SK-N-SH treated with all-trans-retinoic acid at 6 μM for 48 hours (cell line): Measurements from ENCODE around the gene CD300C.
"Not testable (repeated sequence)": the region's sequence is repeated elsewhere in the genome, so short reads cannot be mapped to it uniquely, and the experiment has no call there.

Experiments used
- ATAC-seq: fragments of 200-7000 bp; cut with Tn5 transposase; 3 replicates; pipeline ENCODE4 v1.9.1; 2020; ENCODE audit warnings: mild to moderate bottlenecking, moderate library complexity
- ARNTL ChIP-seq: fragments of 450-650 bp; formaldehyde crosslinking; IDR thresholded peaks from 2 replicates; pipeline ENCODE4 v1.5.0; 2020; ENCODE audit warnings: low read depth, mild to moderate bottlenecking, moderate library complexity, borderline replicate concordance
- BACH2 ChIP-seq: fragments of 250-450 bp; sonication (Bioruptor Pico); IDR thresholded peaks from 2 replicates; pipeline ENCODE4 v1.9.0; 2021; ENCODE audit warnings: mild to moderate bottlenecking, borderline replicate concordance
- CSDC2 ChIP-seq: fragments of 250-450 bp; sonication (Bioruptor Pico); IDR thresholded peaks from 2 replicates; pipeline ENCODE4 v1.5.0; 2020; ENCODE audit warnings: mild to moderate bottlenecking, moderate library complexity
- ESRRG ChIP-seq: fragments of 250-450 bp; sonication (Bioruptor Pico); IDR thresholded peaks from 2 replicates; pipeline ENCODE4 v1.6.1; 2021; ENCODE audit warnings: mild to moderate bottlenecking
- GLIS3 ChIP-seq: fragments of 250-450 bp; sonication (Bioruptor Pico); IDR thresholded peaks from 2 replicates; pipeline ENCODE4 v1.5.0; 2020; ENCODE audit warnings: mild to moderate bottlenecking, moderate library complexity
- ISL1 ChIP-seq: fragments of 250-450 bp; sonication (Bioruptor Pico); IDR thresholded peaks from 2 replicates; pipeline ENCODE4 v2.1.2; 2022; ENCODE audit warnings: mild to moderate bottlenecking, moderate library complexity
- OSR1 ChIP-seq: fragments of 250-450 bp; sonication (Bioruptor Pico); IDR thresholded peaks from 2 replicates; pipeline ENCODE4 v1.8.0; 2022; ENCODE audit warnings: moderate library complexity, mild to moderate bottlenecking, inconsistent platforms
- PPARA ChIP-seq: fragments of 250-450 bp; sonication (Bioruptor Pico); IDR thresholded peaks from 2 replicates; pipeline ENCODE4 v1.5.0; 2020; ENCODE audit warnings: mild to moderate bottlenecking, borderline replicate concordance
- RARB ChIP-seq: fragments of 250-450 bp; sonication (Bioruptor Pico); IDR thresholded peaks from 2 replicates; pipeline ENCODE4 v1.8.0; 2021; ENCODE audit warnings: mild to moderate bottlenecking, moderate library complexity
- SNAI2 ChIP-seq: fragments of 250-450 bp; sonication (Bioruptor Pico); IDR thresholded peaks from 2 replicates; pipeline ENCODE4 v1.5.0; 2020; ENCODE audit warnings: mild to moderate bottlenecking, moderate library complexity
- TCF4 ChIP-seq: fragments of 250-450 bp; sonication (Bioruptor Pico); IDR thresholded peaks from 2 replicates; pipeline ENCODE4 v1.8.0; 2021; ENCODE audit warnings: mild to moderate bottlenecking, moderate library complexity, borderline replicate concordance
- TOX ChIP-seq: fragments of 250-450 bp; sonication (Bioruptor Pico); IDR thresholded peaks from 2 replicates; pipeline ENCODE4 v1.8.0; 2021; ENCODE audit warnings: mild to moderate bottlenecking, moderate library complexity, borderline replicate concordance
- ZC3H10 ChIP-seq: fragments of 250-450 bp; sonication (Bioruptor Pico); IDR thresholded peaks from 2 replicates; pipeline ENCODE4 v1.5.1; 2021; ENCODE audit warnings: mild to moderate bottlenecking, moderate library complexity
- ZFP3 ChIP-seq: fragments of 250-450 bp; sonication (Bioruptor Pico); IDR thresholded peaks from 2 replicates; pipeline ENCODE4 v1.5.0; 2020; ENCODE audit warnings: mild to moderate bottlenecking, moderate library complexity
- ZFP30 ChIP-seq: fragments of 450-650 bp; formaldehyde crosslinking; IDR thresholded peaks from 2 replicates; pipeline ENCODE4 v1.5.0; 2022; ENCODE audit warnings: mild to moderate bottlenecking, moderate library complexity
- ZNF565 ChIP-seq: fragments of 450-650 bp; formaldehyde crosslinking; conservative IDR thresholded peaks from 2 replicates; pipeline ENCODE4 v1.5.0; 2020; ENCODE audit warnings: low read depth, mild to moderate bottlenecking, moderate library complexity
- ZNF70 ChIP-seq: fragments of 450-650 bp; formaldehyde crosslinking; IDR thresholded peaks from 2 replicates; pipeline ENCODE4 v1.5.0; 2020; ENCODE audit warnings: mild to moderate bottlenecking, moderate library complexity
- ZNF8 ChIP-seq: fragments of 450-650 bp; formaldehyde crosslinking; IDR thresholded peaks from 2 replicates; pipeline ENCODE4 v1.5.0; 2020; ENCODE audit warnings: mild to moderate bottlenecking, moderate library complexity
- TF ChIP-seq, protein P1 (sequence below): fragments of 250-450 bp; sonication (Bioruptor Pico); IDR thresholded peaks from 2 replicates; pipeline ENCODE4 v1.5.1; 2020; ENCODE audit warnings: low read depth, mild to moderate bottlenecking, moderate library complexity
- TF ChIP-seq, protein P2 (sequence below): fragments of 250-450 bp; sonication (Bioruptor Pico); IDR thresholded peaks from 2 replicates; pipeline ENCODE4 v1.5.0; 2020; ENCODE audit warnings: mild to moderate bottlenecking, moderate library complexity
- TF ChIP-seq, protein P3 (sequence below): fragments of 250-450 bp; sonication (Bioruptor Pico); IDR thresholded peaks from 2 replicates; pipeline ENCODE4 v1.8.0; 2020; ENCODE audit warnings: mild to moderate bottlenecking, moderate library complexity, borderline replicate concordance
- TF ChIP-seq, protein P4 (sequence below): fragments of 250-450 bp; sonication (Bioruptor Pico); IDR thresholded peaks from 2 replicates; pipeline ENCODE4 v1.5.1; 2021; ENCODE audit warnings: mild to moderate bottlenecking, moderate library complexity

Gene CD300C

DNA sequence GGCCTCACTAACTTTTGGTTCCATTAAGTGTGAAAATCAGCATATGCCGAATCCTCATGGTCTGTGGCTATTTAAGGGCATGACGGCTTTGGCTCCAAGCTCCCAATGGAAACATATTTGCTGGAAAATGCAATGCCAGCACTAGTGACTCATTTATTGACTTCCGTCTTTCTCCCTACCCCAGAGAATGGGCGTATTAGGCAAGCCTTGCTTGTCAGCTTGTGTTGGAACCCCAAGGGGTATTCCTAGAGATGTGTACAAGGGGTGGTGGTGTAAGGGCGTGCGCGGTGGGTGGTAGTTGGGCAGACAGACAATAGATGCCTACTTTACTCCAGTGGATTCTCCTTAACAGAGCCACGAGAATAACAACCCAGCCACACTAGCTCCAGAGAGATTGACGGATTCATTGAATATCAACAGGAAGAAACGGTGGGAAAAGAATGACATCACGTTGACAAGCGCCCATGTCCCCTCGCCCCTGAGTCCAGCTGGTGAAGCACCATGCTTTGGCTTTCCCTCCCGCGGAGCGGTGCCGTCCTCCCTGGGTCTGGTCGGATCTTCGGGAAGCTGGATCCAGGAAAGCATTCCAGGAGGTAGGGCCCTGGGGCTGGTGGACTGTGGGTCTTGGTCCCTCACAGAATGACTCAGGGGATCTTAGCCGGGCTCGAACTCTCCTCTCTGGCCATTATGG is 25.0 kb downstream of the CD300C start:
- TF ChIP-seq RARB = no peak
- TF ChIP-seq OSR1 = no peak
- TF ChIP-seq TCF4 (CRISPR knock-in tag) = no peak
- no peak for TF ChIP-seq ZC3H10
- TF ChIP-seq BACH2 = no peak
- TF ChIP-seq ZNF70 = no peak
- no peak for TF ChIP-seq ZFP30 (CRISPR knock-in tag)
- TF ChIP-seq, protein P1, sequence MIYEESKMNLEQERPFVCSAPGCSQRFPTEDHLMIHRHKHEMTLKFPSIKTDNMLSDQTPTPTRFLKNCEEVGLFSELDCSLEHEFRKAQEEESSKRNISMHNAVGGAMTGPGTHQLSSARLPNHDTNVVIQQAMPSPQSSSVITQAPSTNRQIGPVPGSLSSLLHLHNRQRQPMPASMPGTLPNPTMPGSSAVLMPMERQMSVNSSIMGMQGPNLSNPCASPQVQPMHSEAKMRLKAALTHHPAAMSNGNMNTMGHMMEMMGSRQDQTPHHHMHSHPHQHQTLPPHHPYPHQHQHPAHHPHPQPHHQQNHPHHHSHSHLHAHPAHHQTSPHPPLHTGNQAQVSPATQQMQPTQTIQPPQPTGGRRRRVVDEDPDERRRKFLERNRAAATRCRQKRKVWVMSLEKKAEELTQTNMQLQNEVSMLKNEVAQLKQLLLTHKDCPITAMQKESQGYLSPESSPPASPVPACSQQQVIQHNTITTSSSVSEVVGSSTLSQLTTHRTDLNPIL = no peak
- TF ChIP-seq GLIS3 (CRISPR knock-in tag) = no peak
- TF ChIP-seq ZFP3 (CRISPR knock-in tag) = no peak
- no peak for TF ChIP-seq CSDC2 (CRISPR knock-in tag)
- no peak for TF ChIP-seq ESRRG (CRISPR knock-in tag)
- TF ChIP-seq ISL1 (CRISPR knock-in tag) = no peak
- no peak for TF ChIP-seq SNAI2 (CRISPR knock-in tag)
- TF ChIP-seq TOX (CRISPR knock-in tag) = no peak
- TF ChIP-seq, protein P2, sequence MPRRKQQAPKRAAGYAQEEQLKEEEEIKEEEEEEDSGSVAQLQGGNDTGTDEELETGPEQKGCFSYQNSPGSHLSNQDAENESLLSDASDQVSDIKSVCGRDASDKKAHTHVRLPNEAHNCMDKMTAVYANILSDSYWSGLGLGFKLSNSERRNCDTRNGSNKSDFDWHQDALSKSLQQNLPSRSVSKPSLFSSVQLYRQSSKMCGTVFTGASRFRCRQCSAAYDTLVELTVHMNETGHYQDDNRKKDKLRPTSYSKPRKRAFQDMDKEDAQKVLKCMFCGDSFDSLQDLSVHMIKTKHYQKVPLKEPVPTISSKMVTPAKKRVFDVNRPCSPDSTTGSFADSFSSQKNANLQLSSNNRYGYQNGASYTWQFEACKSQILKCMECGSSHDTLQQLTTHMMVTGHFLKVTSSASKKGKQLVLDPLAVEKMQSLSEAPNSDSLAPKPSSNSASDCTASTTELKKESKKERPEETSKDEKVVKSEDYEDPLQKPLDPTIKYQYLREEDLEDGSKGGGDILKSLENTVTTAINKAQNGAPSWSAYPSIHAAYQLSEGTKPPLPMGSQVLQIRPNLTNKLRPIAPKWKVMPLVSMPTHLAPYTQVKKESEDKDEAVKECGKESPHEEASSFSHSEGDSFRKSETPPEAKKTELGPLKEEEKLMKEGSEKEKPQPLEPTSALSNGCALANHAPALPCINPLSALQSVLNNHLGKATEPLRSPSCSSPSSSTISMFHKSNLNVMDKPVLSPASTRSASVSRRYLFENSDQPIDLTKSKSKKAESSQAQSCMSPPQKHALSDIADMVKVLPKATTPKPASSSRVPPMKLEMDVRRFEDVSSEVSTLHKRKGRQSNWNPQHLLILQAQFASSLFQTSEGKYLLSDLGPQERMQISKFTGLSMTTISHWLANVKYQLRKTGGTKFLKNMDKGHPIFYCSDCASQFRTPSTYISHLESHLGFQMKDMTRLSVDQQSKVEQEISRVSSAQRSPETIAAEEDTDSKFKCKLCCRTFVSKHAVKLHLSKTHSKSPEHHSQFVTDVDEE (CRISPR knock-in tag) = no peak
- no peak for TF ChIP-seq ZNF565

DNA sequence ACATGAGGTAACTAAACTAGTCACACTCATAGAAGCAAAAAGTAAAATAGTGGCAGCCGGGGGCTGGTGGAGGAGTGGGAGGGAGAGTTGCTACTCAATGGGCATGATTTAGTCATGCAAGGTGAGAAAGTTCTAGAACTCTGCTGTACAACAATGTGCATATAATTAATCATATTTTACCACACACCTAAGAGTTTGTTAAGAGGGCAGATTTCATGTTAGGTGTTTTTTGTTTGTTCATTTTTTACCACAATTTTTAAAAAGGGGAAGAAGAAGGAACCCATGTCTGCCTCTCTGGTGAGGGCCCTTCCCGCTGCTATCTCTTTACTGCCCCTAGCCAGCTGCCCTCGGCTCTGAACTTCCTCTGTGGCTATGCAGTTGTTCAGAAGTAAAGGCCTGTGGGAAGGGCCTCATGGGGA is 25.9 kb downstream of the CD300C start:
- no peak for ATAC-seq
- TF ChIP-seq TCF4 (CRISPR knock-in tag) = no peak

More for the DNA sequence above, 25.0 kb downstream of the CD300C start:
- ATAC-seq = no peak

DNA sequence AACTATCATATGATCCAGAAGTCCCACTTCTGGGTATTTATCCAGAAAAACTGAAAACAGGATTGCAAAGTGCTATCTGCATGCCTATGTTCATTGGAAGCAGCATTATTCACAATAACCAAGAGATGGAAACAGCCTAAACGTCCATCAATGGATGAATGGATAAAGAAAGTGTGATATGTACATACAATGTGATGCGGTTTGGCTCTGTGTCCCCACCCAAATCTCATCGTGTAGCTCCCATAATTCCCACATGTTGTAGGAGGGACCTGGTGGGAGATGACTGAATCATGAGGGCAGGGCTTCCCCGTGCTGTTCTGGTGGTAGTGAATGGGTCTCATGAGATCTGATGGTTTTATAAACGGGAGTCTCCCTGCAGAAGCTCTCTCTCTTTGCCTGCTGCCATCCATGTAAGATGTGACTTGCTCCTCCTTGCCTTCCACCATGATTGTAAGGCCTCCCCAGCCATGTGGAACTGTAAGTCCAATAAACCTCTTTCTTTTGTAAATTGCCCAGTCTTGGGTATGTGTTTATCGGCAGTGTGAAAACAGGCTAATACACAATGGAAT is 27.4 kb downstream of the CD300C start:
- ATAC-seq = not testable (repeated sequence)

DNA sequence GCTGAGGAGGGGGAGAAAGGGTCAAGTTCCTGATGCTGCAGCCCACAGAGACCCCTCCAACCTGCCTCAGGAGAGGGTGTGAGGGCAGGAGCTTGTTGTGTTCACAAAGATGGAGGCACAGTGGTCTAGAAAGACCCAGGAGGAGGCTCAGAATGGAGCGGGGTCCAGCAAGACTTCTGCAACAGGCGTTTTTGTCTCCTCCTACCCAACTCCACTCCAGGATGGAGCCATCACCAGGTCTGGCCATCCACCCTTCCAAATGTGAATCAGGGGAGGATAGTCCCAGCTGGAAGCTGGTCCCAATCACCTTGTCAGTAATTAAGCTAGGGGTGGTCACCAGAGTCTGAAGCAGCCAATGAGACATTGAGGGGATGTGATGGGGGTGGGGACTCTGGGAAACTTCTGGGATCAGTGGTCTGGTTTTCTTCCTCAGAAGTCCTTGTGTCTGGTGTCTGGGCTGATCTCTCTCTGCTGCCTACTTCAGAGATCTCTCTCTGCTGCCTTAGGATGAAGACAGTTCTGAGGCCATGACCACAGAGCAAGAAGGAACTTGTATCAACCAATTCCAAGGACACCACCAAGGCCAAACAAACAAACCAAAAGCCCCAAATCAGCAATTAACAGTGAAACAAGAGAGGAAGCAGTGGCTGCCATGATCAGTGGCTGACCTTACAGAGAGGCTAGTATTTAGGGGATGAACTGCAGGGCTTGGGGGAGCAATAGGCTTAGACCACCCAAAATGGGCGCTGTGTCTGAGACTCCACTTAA is 29.2 kb downstream of the CD300C start:
- no peak for TF ChIP-seq ZFP3 (CRISPR knock-in tag)
- no peak for TF ChIP-seq BACH2
- TF ChIP-seq, protein P3, sequence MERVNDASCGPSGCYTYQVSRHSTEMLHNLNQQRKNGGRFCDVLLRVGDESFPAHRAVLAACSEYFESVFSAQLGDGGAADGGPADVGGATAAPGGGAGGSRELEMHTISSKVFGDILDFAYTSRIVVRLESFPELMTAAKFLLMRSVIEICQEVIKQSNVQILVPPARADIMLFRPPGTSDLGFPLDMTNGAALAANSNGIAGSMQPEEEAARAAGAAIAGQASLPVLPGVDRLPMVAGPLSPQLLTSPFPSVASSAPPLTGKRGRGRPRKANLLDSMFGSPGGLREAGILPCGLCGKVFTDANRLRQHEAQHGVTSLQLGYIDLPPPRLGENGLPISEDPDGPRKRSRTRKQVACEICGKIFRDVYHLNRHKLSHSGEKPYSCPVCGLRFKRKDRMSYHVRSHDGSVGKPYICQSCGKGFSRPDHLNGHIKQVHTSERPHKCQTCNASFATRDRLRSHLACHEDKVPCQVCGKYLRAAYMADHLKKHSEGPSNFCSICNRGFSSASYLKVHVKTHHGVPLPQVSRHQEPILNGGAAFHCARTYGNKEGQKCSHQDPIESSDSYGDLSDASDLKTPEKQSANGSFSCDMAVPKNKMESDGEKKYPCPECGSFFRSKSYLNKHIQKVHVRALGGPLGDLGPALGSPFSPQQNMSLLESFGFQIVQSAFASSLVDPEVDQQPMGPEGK = no peak
- TF ChIP-seq OSR1 = no peak
- no peak for TF ChIP-seq PPARA
- no peak for TF ChIP-seq ZC3H10
- no peak for TF ChIP-seq ZNF70
- no peak for TF ChIP-seq ARNTL (CRISPR knock-in tag)
- no peak for TF ChIP-seq GLIS3 (CRISPR knock-in tag)
- TF ChIP-seq ESRRG (CRISPR knock-in tag) = no peak
- TF ChIP-seq ISL1 (CRISPR knock-in tag) = no peak
- no peak for TF ChIP-seq ZNF565
- TF ChIP-seq, protein P2 (CRISPR knock-in tag) = no peak
- TF ChIP-seq, protein P4, sequence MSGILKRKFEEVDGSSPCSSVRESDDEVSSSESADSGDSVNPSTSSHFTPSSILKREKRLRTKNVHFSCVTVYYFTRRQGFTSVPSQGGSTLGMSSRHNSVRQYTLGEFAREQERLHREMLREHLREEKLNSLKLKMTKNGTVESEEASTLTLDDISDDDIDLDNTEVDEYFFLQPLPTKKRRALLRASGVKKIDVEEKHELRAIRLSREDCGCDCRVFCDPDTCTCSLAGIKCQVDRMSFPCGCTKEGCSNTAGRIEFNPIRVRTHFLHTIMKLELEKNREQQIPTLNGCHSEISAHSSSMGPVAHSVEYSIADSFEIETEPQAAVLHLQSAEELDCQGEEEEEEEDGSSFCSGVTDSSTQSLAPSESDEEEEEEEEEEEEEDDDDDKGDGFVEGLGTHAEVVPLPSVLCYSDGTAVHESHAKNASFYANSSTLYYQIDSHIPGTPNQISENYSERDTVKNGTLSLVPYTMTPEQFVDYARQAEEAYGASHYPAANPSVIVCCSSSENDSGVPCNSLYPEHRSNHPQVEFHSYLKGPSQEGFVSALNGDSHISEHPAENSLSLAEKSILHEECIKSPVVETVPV (CRISPR knock-in tag) = no peak
- TF ChIP-seq RARB = no peak
- TF ChIP-seq TCF4 (CRISPR knock-in tag) = no peak
- TF ChIP-seq SNAI2 (CRISPR knock-in tag) = no peak
- TF ChIP-seq CSDC2 (CRISPR knock-in tag) = no peak
- no peak for TF ChIP-seq TOX (CRISPR knock-in tag)
- no peak for TF ChIP-seq ZNF8 (CRISPR knock-in tag)
- ATAC-seq = no peak
